Right renal cortex interstitium (tissue), 3 donors: ENCODE data around the gene DIPK1A. TPM values are rescaled to one million over a fixed set of nuclear protein-coding genes. Genes with fewer than 3 reads are reported as not detected.
"Not testable (repeated sequence)": the region's sequence is repeated elsewhere in the genome, so short reads cannot be mapped to it uniquely, and the experiment has no call there.

Experiments
- DNase-seq, 3 donors: peaks; one replicate each; pipeline ENCODE4 v3.0.0-alpha.2; 2013; ENCODE audit warnings: low read depth in 3 of 3, low spot score in 2 of 3
- polyA plus RNA-seq, 3 donors: library from polyadenylated mRNA; unstranded; fragments of 120-200 nt; gene quantifications; one replicate each; pipeline ENCODE4 v1.2.1, GENCODE V29; 2013; ENCODE audit not compliant: insufficient read length in 3 of 3

Gene DIPK1A
- polyA plus RNA-seq, 3 donors = 9.1 to 9.6 (median 9.4) TPM

DNA sequence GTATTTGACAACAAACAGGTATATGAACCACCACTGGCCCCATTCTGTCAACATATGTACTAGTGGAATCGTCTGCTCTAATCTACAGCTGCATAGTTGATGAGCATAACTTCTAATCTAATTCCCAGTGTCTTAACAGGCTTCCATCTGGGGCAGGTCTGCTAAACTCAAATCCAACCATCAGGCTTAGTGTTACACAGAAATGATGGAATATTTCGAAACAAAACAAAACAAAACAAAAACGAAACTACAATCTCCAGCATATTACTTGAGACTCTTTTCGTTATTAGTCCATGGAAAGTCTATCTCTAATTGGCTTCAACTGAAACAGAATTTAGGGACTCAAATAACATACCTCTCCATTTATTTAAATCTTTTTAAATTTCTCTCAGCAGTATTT lies 37.6 kb downstream of the DIPK1A start:
- no peak for DNase-seq

GRCh38 chr1:92922356-92923035 lies 38.8 kb downstream of the DIPK1A start:
- no peak for DNase-seq

- no peak for DNase-seq
These were observed 39.9 kb downstream of the DIPK1A start for GRCh38 chr1:92921031-92922023.

DNA sequence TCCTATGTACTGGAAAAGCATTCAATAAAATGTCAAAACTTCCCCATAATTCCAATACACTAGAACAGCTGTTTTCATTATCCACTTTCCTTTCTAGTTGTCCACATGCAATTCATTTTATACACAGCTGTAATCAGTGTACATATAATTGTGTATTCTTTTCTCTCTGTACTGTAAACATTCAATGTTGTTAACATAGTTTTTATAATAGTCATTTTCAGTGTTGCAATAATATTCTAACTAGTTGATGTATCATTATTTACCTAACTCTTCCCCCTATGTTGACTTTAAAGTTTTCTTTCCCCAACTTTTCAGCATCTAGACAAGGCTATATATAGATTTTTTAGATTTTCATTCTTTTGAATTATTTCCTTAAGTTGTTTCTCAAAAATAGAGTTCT lies 44.4 kb downstream of the DIPK1A start:
- no peak for DNase-seq

GRCh38 chr1:92915547-92915946 lies 45.7 kb downstream of the DIPK1A start:
- no peak for DNase-seq

DNA sequence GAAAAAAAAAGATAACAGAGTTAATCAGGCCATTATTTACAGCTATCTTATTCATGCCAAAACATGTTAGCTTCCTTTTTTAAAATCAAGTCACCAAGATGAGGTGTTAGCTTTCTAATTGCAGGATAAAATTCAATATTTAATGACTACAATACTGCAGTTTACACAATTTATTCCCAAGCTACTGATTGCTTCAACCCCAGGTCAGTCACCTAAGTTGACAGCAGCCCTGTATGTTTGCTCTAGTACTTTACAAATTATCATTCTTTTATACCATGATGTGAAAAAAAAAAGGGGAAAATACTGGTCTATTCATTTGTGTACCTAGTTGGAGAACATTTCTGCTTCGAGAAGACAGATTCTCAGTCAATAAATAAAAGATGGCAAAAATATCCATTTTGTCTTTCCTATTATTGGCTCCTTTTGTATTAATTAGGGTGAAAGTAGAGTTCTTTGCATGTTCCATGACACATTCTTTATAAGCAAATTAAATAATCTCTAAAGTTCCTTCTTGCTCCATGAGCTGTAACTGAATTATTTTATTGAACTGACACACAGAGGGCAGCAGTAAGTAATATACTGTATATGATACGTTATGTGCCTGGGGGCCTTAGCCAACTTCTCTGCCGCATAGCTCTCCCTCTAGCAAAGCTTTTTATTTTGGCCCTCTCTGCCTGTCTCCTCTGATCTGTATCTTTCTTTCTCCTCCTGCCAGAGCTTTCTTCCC lies 48.0 kb downstream of the DIPK1A start:
- DNase-seq = no peak

- DNase-seq = no peak
These were observed 51.2 kb downstream of the DIPK1A start for GRCh38 chr1:92910081-92910480.

- no peak for DNase-seq
These were observed 51.9 kb downstream of the DIPK1A start for GRCh38 chr1:92909321-92909720.

DNA sequence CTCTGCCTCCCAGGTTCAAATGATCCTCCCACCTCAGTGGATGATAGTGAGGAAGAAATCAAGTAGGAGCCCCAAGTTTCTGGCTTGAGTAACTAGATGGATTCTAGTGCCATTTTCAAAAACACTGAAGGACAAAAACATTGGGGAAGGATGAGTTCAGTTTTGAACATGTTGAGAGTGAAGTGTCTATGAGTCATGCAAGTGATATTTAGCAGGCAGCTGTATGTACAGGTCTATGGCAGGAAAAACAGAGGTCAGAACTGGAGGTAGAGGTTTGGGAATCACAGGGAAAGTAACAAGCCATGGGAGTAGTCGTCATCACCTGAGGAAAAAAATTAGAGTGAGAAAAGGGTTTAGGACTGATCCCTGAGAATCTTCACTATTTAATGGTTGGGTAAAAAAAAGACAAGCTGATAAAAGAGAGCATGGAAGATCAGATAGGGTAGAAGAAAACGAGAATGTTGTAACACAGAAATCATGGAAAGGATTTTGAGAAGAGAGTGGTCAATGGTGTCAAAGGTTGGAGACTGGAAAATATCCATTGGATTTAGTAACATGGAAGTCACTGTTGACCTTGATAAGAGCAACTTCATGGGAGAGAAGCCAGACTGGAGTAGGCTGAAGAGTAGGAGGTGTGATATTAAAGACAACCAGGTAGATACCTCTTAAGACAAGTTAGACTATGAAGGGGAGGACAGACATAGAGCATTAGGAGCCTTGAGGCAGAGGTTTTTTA lies 53.1 kb downstream of the DIPK1A start:
- no peak for DNase-seq

DNA sequence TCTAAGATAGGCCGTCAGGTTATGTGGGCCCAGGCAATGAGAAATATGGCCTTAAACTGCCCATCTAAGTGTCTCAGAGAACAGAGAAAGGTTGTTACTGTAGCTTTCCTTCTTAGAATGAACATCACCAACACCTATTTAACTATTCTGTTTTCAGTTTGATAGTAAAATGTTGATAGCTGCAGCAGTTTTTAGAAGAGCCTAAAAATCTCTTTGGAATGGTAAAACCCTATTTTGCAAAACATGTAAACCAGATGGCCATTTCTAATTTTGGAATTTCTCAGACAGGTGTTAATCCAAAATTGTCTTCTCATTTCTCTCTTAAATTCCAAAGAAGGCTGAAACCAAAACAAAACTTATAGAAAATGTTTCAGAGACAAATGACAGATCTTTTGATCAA lies 57.5 kb downstream of the DIPK1A start:
- no peak for DNase-seq

GRCh38 chr1:92902406-92902744 lies 58.9 kb downstream of the DIPK1A start:
- DNase-seq = no peak

GRCh38 chr1:92901699-92902405 lies 59.4 kb downstream of the DIPK1A start:
- no peak for DNase-seq

GRCh38 chr1:92901126-92901525 lies 60.1 kb downstream of the DIPK1A start:
- DNase-seq = no peak

- DNase-seq = no peak
These were observed 60.7 kb downstream of the DIPK1A start for GRCh38 chr1:92900539-92900938.

GRCh38 chr1:92899780-92900179 lies 61.5 kb downstream of the DIPK1A start:
- DNase-seq = no peak

- DNase-seq = not testable (repeated sequence)
These were observed 63.2 kb downstream of the DIPK1A start for GRCh38 chr1:92898053-92898452.

- DNase-seq = no peak
These were observed 73.8 kb downstream of the DIPK1A start for GRCh38 chr1:92887465-92887864.

DNA sequence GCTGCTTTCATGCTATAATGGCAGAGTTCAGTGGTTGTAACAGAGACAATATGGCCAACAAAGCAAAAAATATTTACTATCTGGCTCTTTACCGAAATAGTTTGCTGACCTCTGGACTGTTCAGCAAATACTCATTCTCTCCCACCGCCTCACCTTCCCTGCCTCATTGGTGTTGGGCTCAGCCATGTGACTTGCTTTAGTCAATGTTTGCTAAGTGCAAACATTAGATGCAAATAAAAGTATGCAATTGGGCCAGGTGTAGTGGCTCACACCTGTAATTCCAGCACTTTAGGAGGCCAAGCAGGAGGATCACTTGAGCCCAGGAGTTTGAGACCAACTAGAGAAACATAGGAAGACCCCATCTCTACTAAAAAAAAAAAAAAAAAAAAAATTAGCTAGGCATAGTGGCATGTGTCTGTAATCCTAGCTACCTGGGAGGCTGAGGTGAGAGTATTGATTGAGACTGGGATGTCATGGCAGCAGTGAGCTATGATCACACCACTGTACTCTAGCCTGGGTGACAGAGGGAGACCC lies 74.3 kb downstream of the DIPK1A start:
- DNase-seq = no peak

GRCh38 chr1:92884195-92884594 lies 77.1 kb downstream of the DIPK1A start:
- no peak for DNase-seq

- no peak for DNase-seq
These were observed 78.0 kb downstream of the DIPK1A start for GRCh38 chr1:92883297-92883696.
